GM12878 (cell line): Measurements from ENCODE around the gene TIMM10. TPM values are rescaled to one million over a fixed set of nuclear protein-coding genes. Genes with fewer than 3 reads are reported as not detected.
A peak's percentile ranks its signal among the peaks of the same experiment; 100 is the strongest.

ENCODE experiments used
- ATAC-seq: fragments of 200-7000 bp; cut with Tn5 transposase; 3 replicates; pipeline ENCODE4 v1.9.1; 2020; ENCODE audit warnings: mild to moderate bottlenecking, moderate library complexity
- BruUV-seq: library from RNA; stranded (reverse); fragments of 400-500 nt; replicated peaks from 2 replicates; lab custom pipeline; 2021; lab: Mats Ljungman, UMichigan
- CTCF ChIA-PET: fragments of 300-600 bp; sonication (Branson Sonifier 250); formaldehyde crosslinking; extraction: SDS; loops from one replicate; lab custom pipeline; 2021; ENCODE audit warnings: inconsistent platforms; lab: Yijun Ruan, JAX
- POLR2A ChIA-PET: fragments of 350-600 bp; formaldehyde crosslinking; extraction: SDS; loops from one replicate; lab custom pipeline; 2021; ENCODE audit warnings: inconsistent platforms; lab: Charles Lee
- RAD21 ChIA-PET: fragments of 300-600 bp; sonication (Branson Sonifier 250); formaldehyde crosslinking; loops from one replicate; lab custom pipeline; 2023; ENCODE audit warnings: antibody characterized with exemption; ENCODE audit not compliant: unreplicated experiment; lab: Charles Lee
- SMC1A ChIA-PET: fragments of 300-600 bp; sonication (Branson Sonifier 250); formaldehyde crosslinking; loops from one replicate; lab custom pipeline; 2023; ENCODE audit not compliant: unreplicated experiment, uncharacterized antibody; lab: Charles Lee
- DNase-seq: peaks from one replicate; pipeline ENCODE4 v3.0.0-alpha.2; 2011; ENCODE audit warnings: low read depth, low spot score
- FAIRE-seq: peaks from 3 replicates; lab custom pipeline; 2011; peaks lifted over from hg19 to GRCh38; lab: Jason Lieb, UNC
- H2AFZ ChIP-seq: 2 replicates; pipeline ENCODE4 v1.6.0; 2011; ENCODE audit warnings: low read depth, low read length, control low read depth; ENCODE audit not compliant: control insufficient read depth
- H3K27ac ChIP-seq: 2 replicates; pipeline ENCODE4 v1.5.1; 2011; ENCODE audit warnings: control low read depth; ENCODE audit not compliant: control insufficient read depth, insufficient read depth
- H3K27me3 ChIP-seq, 2 experiments: replicated peaks in 1 of 2; 2 replicates each; pipeline versions ENCODE4 v1.6.0 to v1.6.1; 2011; ENCODE audit warnings: low read length in 1 of 2; ENCODE audit not compliant: control insufficient read depth in 2 of 2, insufficient read depth in 2 of 2
- H3K36me3 ChIP-seq, 2 experiments: 2 replicates each; pipeline ENCODE4 v1.5.1; 2011; ENCODE audit warnings: low read length in 1 of 2; ENCODE audit not compliant: control insufficient read depth in 2 of 2, insufficient read depth in 2 of 2
- H3K4me1 ChIP-seq: 2 replicates; pipeline ENCODE4 v1.6.1; 2011; ENCODE audit warnings: mild to moderate bottlenecking, low read length, moderate library complexity, mixed read lengths; ENCODE audit not compliant: control insufficient read depth, insufficient read depth
- H3K4me2 ChIP-seq: 2 replicates; pipeline ENCODE4 v1.6.0; 2011; ENCODE audit warnings: control low read depth; ENCODE audit not compliant: control insufficient read depth, insufficient read depth
- H3K4me3 ChIP-seq: fragments of 200-600 bp; sonication (generic); 2 replicates; pipeline ENCODE4 v1.5.1; 2016
- H3K79me2 ChIP-seq: 2 replicates; pipeline ENCODE4 v1.6.0; 2011; ENCODE audit warnings: low read length; ENCODE audit not compliant: control insufficient read depth, insufficient read depth
- H3K9ac ChIP-seq: 2 replicates; pipeline ENCODE4 v1.8.0; 2011; ENCODE audit warnings: low read length, control low read depth, mixed read lengths; ENCODE audit not compliant: control insufficient read depth, insufficient read depth
- H3K9me3 ChIP-seq: replicated peaks from 3 replicates; pipeline ENCODE4 v1.5.1; 2011; ENCODE audit warnings: mild to moderate bottlenecking, low read length; ENCODE audit not compliant: control insufficient read depth, insufficient read depth
- H4K20me1 ChIP-seq: 2 replicates; pipeline ENCODE4 v1.6.0; 2011; ENCODE audit not compliant: control insufficient read depth, insufficient read depth
- BHLHE40 ChIP-seq, 2 experiments: fragments of 450-650 bp in 1 of 2; IDR thresholded peaks; 2 replicates each; pipeline ENCODE4 v1.6.1; 2011 to 2017; ENCODE audit warnings: low read depth in 2 of 2, borderline replicate concordance in 1 of 2, improper control_type of control experiment in 1 of 2, low read length in 1 of 2, mild to moderate bottlenecking in 1 of 2
- CREM ChIP-seq: IDR thresholded peaks from 2 replicates; pipeline ENCODE4 v1.6.1; 2014; ENCODE audit warnings: antibody characterized with exemption, low read depth
- HDAC2 ChIP-seq: fragments of 200-600 bp; sonication (generic); IDR thresholded peaks from 2 replicates; pipeline ENCODE4 v1.6.1; 2017
- HDAC6 ChIP-seq: fragments of 200-600 bp; sonication (generic); IDR thresholded peaks from one replicate; pipeline ENCODE4 v1.8.0; 2017; ENCODE audit warnings: antibody characterized with exemption; ENCODE audit not compliant: unreplicated experiment
- KDM1A ChIP-seq: fragments of 200-600 bp; sonication (generic); IDR thresholded peaks from 2 replicates; pipeline ENCODE4 v1.6.1; 2016; ENCODE audit warnings: borderline replicate concordance
- POLR2AphosphoS2 ChIP-seq: IDR thresholded peaks from 2 replicates; pipeline ENCODE4 v1.6.1; 2011; ENCODE audit warnings: low read depth, mild to moderate bottlenecking, low read length, improper control_type of control experiment, moderate library complexity
- STAT3 ChIP-seq: IDR thresholded peaks from 2 replicates; pipeline ENCODE4 v1.6.1; 2011; ENCODE audit warnings: low read depth, low read length, improper control_type of control experiment
- WGBS: methylation state at CpG from one replicate; pipeline ENCODE4 v1.1.6; 2016; ENCODE audit warnings: low lambda C conversion rate; ENCODE audit not compliant: insufficient replicate concordance, insufficient coverage; ENCODE audit errors: missing lambda C conversion rate; 5-methylcytosine and 5-hydroxymethylcytosine counted together
- in situ Hi-C: fragments of 300-500 bp; cut with MboI; formaldehyde crosslinking; loops from 9 replicates; pipeline ENCODE4 v1.14.3; 2018; ENCODE audit warnings: mixed read lengths
- intact Hi-C: fragments of 100-400 bp; cut with micrococcal nuclease; formaldehyde crosslinking; loops from one replicate; pipeline ENCODE4 v1.14.2; 2022; ENCODE audit not compliant: unreplicated experiment
- polyA plus RNA-seq, 11 experiments: library from polyadenylated mRNA; depleted of rRNA in 4 of 11; unstranded in 6 of 11; stranded (reverse) in 5 of 11; fragments of >200 nt; fragmentation: Nextera tagmentation in 4 of 11; fragmentation: Illumina TruSeq in 1 of 11; extraction: Ambion mirVana in 4 of 11; extraction: Trizol in 1 of 11; gene quantifications; 1 replicate in 1 of 11; 2 replicates in 10 of 11; pipeline versions ENCODE4 v1.2.1 to v1.2.3, GENCODE V29; 2011 to 2016; ENCODE audit warnings: inconsistent platforms in 2 of 11, missing spikeins in 2 of 11, low read depth in 1 of 11
- total RNA-seq, 4 experiments: library from RNA; depleted of rRNA in 3 of 4; stranded (reverse); fragments of >200 nt in 3 of 4; fragmentation: Illumina TruSeq in 1 of 4; extraction: Trizol in 1 of 4; gene quantifications; 2 replicates each; pipeline versions ENCODE4 v1.2.1 to v1.2.3, GENCODE V29; 2013 to 2021
- TF ChIP-seq, protein P1 (sequence below): fragments of 450-650 bp; IDR thresholded peaks from 2 replicates; pipeline ENCODE4 v1.6.1; 2017; ENCODE audit warnings: antibody characterized with exemption, mild to moderate bottlenecking, moderate library complexity

Gene TIMM10
- total and polyA plus RNA-seq, 10 of the 15 experiments (the other 5 are each of a cell fraction or from before 2014, with no cell fraction given), result 148 to 898 (median 206) TPM

DNA sequence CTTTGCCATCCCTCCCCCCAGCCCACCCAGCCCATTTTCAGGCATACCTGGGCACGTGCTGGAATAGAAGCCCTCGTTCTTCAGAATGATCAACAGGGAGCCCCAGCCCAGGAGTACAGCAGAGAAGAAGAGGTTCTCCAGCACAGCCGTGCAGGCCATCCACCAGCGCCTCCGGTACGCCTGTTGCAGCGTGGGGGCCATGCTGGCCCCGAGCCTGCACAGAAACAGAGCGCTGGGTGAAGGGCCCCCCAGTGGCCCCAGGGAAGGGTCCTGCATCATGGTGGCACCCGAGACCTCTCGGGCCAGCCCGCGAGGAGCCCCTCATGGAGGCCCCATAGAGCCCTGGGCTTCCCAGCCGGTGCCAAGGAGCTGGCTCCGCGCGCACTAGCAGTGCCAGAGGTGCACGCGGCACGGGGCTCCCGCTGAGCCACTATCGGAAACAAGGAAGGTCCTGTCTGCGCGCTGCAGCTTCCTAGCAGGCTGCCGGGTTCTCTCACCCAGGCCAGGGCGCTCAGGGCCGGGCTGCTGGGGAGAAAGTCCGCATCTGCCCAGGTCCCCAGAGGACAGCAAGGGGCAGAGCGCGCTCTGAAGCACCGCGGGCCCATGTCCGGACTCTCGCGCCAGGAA lies 16.5 kb downstream of the TIMM10 start:
- peak overlapping the region; percentile 81 for H3K9ac ChIP-seq
- intact Hi-C loops, result no loop called here

More for the DNA sequence above, 16.5 kb downstream of the TIMM10 start:
- H3K4me2 ChIP-seq, result peak overlapping the region; percentile 78
- RAD21 ChIA-PET, result interaction anchor here (0.9 to 8.2 kb wide), 4 partner anchors 12 to 126 kb away, joined by 3 to 46 read pairs (median 6); no protein-coding TSS in a partner anchor
- H3K4me3 ChIP-seq, result peak overlapping the region; percentile 90
- 11% methylated on average over 25 of the region's 35 CpGs for WGBS
- no peaks in the 10 kb centered on the region for H3K4me1 ChIP-seq
- no peak for TF ChIP-seq POLR2AphosphoS2
- no peak for TF ChIP-seq CREM
- peak; percentile 83; the same call in 1 of the 2 replicates for TF ChIP-seq HDAC2
- TF ChIP-seq, protein P1, sequence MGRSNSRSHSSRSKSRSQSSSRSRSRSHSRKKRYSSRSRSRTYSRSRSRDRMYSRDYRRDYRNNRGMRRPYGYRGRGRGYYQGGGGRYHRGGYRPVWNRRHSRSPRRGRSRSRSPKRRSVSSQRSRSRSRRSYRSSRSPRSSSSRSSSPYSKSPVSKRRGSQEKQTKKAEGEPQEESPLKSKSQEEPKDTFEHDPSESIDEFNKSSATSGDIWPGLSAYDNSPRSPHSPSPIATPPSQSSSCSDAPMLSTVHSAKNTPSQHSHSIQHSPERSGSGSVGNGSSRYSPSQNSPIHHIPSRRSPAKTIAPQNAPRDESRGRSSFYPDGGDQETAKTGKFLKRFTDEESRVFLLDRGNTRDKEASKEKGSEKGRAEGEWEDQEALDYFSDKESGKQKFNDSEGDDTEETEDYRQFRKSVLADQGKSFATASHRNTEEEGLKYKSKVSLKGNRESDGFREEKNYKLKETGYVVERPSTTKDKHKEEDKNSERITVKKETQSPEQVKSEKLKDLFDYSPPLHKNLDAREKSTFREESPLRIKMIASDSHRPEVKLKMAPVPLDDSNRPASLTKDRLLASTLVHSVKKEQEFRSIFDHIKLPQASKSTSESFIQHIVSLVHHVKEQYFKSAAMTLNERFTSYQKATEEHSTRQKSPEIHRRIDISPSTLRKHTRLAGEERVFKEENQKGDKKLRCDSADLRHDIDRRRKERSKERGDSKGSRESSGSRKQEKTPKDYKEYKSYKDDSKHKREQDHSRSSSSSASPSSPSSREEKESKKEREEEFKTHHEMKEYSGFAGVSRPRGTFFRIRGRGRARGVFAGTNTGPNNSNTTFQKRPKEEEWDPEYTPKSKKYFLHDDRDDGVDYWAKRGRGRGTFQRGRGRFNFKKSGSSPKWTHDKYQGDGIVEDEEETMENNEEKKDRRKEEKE, result no peak
- TF ChIP-seq HDAC6, result peak; percentile 96
- peak in 1 of 2 experiments; percentile 36; a peak in 1 of 4 replicates for TF ChIP-seq BHLHE40 (IDR thresholded peaks at IDR 0.05; ENCODE audit: borderline replicate concordance in 1 of 2, low read depth in 2 of 2, low read length in 1 of 2)
- TF ChIP-seq STAT3, result no peak
- TF ChIP-seq KDM1A, result no peak
- in situ Hi-C loops, result no loop called here
- CTCF ChIA-PET, result interaction anchor here (0.5 to 10.6 kb wide), 8 partner anchors 13 to 1991 kb away, joined by 3 to 158 read pairs (median 8); partner anchors contain the start of genes RTN4RL2 and UBE2L6
- H3K79me2 ChIP-seq, result peaks cover 11% of the 10 kb centered on the region
- TSS peak; percentile 58 for BruUV-seq
- POLR2A ChIA-PET, result interaction anchor here (0.6 kb wide), 1 partner anchor 160 kb away, joined by 4 read pairs; no protein-coding TSS in a partner anchor
- FAIRE-seq, result no peak
- H3K9me3 ChIP-seq, result no peaks in the 10 kb centered on the region
- DNase-seq, result no peak
- no peaks in the 10 kb centered on the region for H3K36me3 ChIP-seq
- H4K20me1 ChIP-seq, result no peaks in the 10 kb centered on the region
- peak overlapping the region; percentile 90 for H2AFZ ChIP-seq
- peak; percentile 64 for ATAC-seq
- H3K27me3 ChIP-seq, result no peaks in the 10 kb centered on the region
- SMC1A ChIA-PET, result interaction anchor here (1.0 to 5.4 kb wide), 5 partner anchors 9 to 36 kb away, joined by 4 to 47 read pairs (median 4); no protein-coding TSS in a partner anchor
- H3K27ac ChIP-seq, result peak overlapping the region; percentile 35; the same call in 1 of the 2 replicates
